ENCODE measurements around the gene RAD21L1. TPM values are rescaled to one million over a fixed set of nuclear protein-coding genes. Genes with fewer than 3 reads are reported as not detected.

RAD21L1 gene
- total RNA-seq, 1 experiment from 2014 or later = not detected

DNA sequence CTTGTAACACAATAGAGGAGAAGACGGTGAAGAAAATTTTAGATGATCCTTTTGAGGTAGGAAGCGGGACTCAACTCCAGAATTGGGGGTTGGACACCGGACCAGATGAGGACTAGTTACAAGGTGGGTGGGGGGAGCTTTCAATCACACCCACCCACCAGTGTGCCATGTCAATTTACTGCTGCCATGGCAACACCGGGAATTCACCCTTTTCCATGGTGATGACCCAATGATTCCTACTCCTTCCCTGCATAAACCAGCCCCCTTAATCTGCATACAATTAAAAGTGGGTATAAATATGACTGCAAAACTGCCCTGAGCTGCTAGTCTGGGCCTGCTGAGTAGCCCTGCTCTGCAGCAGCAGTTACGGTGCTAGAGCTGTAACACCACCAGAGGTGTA is 14.7 kb downstream of the RAD21L1 start:
- intact Hi-C loops (cut with micrococcal nuclease; ENCODE audit: unreplicated experiment) = no loop called here
- Mint-ChIP-seq H3K4me3 (ENCODE audit: low read depth, unreplicated experiment) (no peak overlapping the region), H3K9me3 (ENCODE audit: low read depth, unreplicated experiment) (no peaks in the 10 kb centered on the region), H3K27me3 (ENCODE audit: unreplicated experiment) (peaks cover 38% of the 10 kb centered on the region), H3K27ac (ENCODE audit: unreplicated experiment) (no peak overlapping the region), H3K36me3 (ENCODE audit: insufficient read depth, unreplicated experiment) (no peaks in the 10 kb centered on the region), H3K4me1 (ENCODE audit: low read depth, unreplicated experiment) (no peaks in the 10 kb centered on the region)
- DNase-seq = no peak
- CTCF ChIA-PET = no interaction called here
- TF ChIP-seq, protein P1, sequence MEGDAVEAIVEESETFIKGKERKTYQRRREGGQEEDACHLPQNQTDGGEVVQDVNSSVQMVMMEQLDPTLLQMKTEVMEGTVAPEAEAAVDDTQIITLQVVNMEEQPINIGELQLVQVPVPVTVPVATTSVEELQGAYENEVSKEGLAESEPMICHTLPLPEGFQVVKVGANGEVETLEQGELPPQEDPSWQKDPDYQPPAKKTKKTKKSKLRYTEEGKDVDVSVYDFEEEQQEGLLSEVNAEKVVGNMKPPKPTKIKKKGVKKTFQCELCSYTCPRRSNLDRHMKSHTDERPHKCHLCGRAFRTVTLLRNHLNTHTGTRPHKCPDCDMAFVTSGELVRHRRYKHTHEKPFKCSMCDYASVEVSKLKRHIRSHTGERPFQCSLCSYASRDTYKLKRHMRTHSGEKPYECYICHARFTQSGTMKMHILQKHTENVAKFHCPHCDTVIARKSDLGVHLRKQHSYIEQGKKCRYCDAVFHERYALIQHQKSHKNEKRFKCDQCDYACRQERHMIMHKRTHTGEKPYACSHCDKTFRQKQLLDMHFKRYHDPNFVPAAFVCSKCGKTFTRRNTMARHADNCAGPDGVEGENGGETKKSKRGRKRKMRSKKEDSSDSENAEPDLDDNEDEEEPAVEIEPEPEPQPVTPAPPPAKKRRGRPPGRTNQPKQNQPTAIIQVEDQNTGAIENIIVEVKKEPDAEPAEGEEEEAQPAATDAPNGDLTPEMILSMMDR (IDR thresholded peaks at IDR 0.05; ENCODE audit: unreplicated experiment) = no peak
- no TSS peak for BruUV-seq (replicated peaks)

DNA sequence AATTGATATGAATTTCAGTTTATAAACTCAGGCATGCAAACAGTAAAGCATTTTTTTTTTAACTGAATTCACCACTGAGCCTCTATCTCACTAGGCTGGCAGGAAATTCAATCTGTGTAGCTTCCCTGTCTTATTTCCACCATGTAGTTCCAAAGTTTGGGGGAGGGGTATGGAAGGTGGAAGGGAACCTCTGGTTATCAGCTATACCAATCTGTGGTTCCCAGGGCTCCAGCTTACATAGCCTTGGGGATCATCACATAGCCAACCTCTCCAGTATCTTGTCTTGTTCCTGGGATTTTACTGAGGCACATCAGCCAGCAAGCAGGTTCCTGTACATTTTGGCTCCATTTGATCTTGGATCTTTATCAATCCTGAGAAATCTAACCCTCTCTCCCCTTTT is 15.6 kb downstream of the RAD21L1 start:
- intact Hi-C loops (cut with micrococcal nuclease; ENCODE audit: unreplicated experiment) = no loop called here
- no peaks in the 10 kb centered on the region for H3K36me3 Mint-ChIP-seq (ENCODE audit: insufficient read depth, unreplicated experiment)
- DNase-seq = no peak
- BruUV-seq (replicated peaks) = no TSS peak
- CTCF ChIA-PET = no interaction called here
- peaks cover 29% of the 10 kb centered on the region for H3K27me3 Mint-ChIP-seq (ENCODE audit: unreplicated experiment)
- no peak overlapping the region for H3K27ac Mint-ChIP-seq (ENCODE audit: unreplicated experiment)
- TF ChIP-seq, protein P1 (IDR thresholded peaks at IDR 0.05; ENCODE audit: unreplicated experiment) = no peak
- no peak overlapping the region for H3K4me3 Mint-ChIP-seq (ENCODE audit: low read depth, unreplicated experiment)
- H3K9me3 Mint-ChIP-seq (ENCODE audit: low read depth, unreplicated experiment) = no peaks in the 10 kb centered on the region
- H3K4me1 Mint-ChIP-seq (ENCODE audit: low read depth, unreplicated experiment) = no peaks in the 10 kb centered on the region

DNA sequence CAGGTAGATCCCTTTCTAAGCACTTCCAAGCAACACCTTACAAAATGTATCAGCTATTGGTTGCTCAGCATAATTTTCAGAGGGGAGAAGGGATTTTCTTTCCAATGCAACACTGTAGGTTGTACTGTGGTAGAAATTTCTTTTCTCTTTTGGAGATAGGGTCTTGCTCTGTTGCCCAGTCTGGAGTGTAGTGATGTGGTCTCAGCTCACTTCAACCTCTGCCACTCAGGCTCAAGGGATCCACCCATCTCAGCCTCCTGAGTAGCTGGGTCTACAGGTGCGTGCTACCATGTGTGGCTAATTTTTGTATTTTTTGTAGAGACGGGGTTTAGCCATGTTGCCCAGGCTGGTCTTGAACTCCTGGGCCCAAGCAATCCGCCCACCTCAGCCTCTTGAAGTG is 16.3 kb downstream of the RAD21L1 start:
- Mint-ChIP-seq H3K4me1 (ENCODE audit: low read depth, unreplicated experiment) (no peaks in the 10 kb centered on the region), H3K27me3 (ENCODE audit: unreplicated experiment) (peaks cover 22% of the 10 kb centered on the region), H3K36me3 (ENCODE audit: insufficient read depth, unreplicated experiment) (no peaks in the 10 kb centered on the region), H3K9me3 (ENCODE audit: low read depth, unreplicated experiment) (no peaks in the 10 kb centered on the region), H3K27ac (ENCODE audit: unreplicated experiment) (no peak overlapping the region), H3K4me3 (ENCODE audit: low read depth, unreplicated experiment) (no peak overlapping the region)
- BruUV-seq (replicated peaks) = no TSS peak
- DNase-seq = no peak
- CTCF ChIA-PET = no interaction called here
- TF ChIP-seq, protein P1 (IDR thresholded peaks at IDR 0.05; ENCODE audit: unreplicated experiment) = no peak
- intact Hi-C loops (cut with micrococcal nuclease; ENCODE audit: unreplicated experiment) = no loop called here

DNA sequence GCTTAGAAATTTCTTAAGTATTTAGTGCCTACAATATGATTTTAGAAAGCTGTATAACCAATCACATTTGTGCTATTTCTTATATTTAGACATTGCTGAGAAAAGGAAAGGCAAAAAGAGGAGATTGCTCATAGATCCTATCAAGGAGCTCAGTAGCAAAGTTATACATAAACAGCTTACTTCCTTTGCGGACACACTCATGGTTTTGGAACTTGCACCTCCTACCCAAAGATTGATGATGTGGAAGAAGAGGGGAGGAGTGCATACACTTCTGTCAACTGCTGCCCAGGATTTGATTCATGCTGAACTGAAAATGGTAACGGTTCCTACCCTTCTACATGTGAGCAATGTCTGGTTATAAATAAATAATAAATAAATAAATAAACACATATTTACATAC is 16.7 kb downstream of the RAD21L1 start:
- no peaks in the 10 kb centered on the region for H3K9me3 Mint-ChIP-seq (ENCODE audit: low read depth, unreplicated experiment)
- H3K4me1 Mint-ChIP-seq (ENCODE audit: low read depth, unreplicated experiment) = no peaks in the 10 kb centered on the region
- H3K36me3 Mint-ChIP-seq (ENCODE audit: insufficient read depth, unreplicated experiment) = no peaks in the 10 kb centered on the region
- H3K4me3 Mint-ChIP-seq (ENCODE audit: low read depth, unreplicated experiment) = no peak overlapping the region
- no peak for DNase-seq
- no TSS peak for BruUV-seq (replicated peaks)
- CTCF ChIA-PET = no interaction called here
- peaks cover 18% of the 10 kb centered on the region for H3K27me3 Mint-ChIP-seq (ENCODE audit: unreplicated experiment)
- TF ChIP-seq, protein P1 (IDR thresholded peaks at IDR 0.05; ENCODE audit: unreplicated experiment) = no peak
- intact Hi-C loops (cut with micrococcal nuclease; ENCODE audit: unreplicated experiment) = no loop called here
- no peak overlapping the region for H3K27ac Mint-ChIP-seq (ENCODE audit: unreplicated experiment)

DNA sequence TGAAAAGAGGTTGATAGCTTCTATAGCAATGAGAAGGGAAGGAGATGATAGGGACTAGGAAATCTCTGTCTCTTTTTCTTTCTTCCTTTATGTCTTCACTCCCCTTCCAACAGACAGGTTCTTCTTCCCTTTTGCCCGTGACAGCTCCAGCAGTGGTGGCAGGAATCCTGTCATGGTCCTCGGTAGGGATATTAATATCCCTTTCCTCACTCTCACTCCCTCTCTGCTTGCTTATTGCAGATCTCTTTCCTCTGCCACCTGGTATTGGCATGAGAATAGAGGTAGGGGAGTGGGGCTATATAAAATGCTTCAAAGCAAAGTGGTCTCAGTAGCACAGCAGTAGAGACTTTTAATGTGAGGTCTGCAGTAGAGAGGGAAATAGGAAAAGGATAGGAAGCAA is 19.7 kb downstream of the RAD21L1 start:
- TF ChIP-seq, protein P1 (IDR thresholded peaks at IDR 0.05; ENCODE audit: unreplicated experiment) = no peak
- Mint-ChIP-seq H3K4me1 (ENCODE audit: low read depth, unreplicated experiment) (no peaks in the 10 kb centered on the region), H3K9me3 (ENCODE audit: low read depth, unreplicated experiment) (no peaks in the 10 kb centered on the region), H3K36me3 (ENCODE audit: insufficient read depth, unreplicated experiment) (no peaks in the 10 kb centered on the region), H3K27me3 (ENCODE audit: unreplicated experiment) (peaks cover 15% of the 10 kb centered on the region), H3K27ac (ENCODE audit: unreplicated experiment) (no peak overlapping the region), H3K4me3 (ENCODE audit: low read depth, unreplicated experiment) (no peak overlapping the region)
- no TSS peak for BruUV-seq (replicated peaks)
- intact Hi-C loops (cut with micrococcal nuclease; ENCODE audit: unreplicated experiment) = no loop called here
- no peak for DNase-seq
- CTCF ChIA-PET = no interaction called here

Measured in Calu3 (cell line).